Testis (tissue), 2 donors: ENCODE results near the gene MFAP3L.

Source experiments
- CTCF ChIP-seq, 3 experiments: fragments of 450-650 bp in 2 of 3; fragments of 200-600 bp in 1 of 3; sonication (generic) in 1 of 3; IDR thresholded peaks; one replicate each; pipeline ENCODE4 v1.5.1; 2016 to 2019; ENCODE audit warnings: antibody characterized with exemption in 3 of 3, mild to moderate bottlenecking in 2 of 3, moderate library complexity in 1 of 3
- POLR2A ChIP-seq: fragments of 450-650 bp; IDR thresholded peaks from one replicate; pipeline ENCODE4 v1.6.1; 2017; ENCODE audit warnings: antibody characterized with exemption, mild to moderate bottlenecking, moderate library complexity

- TF ChIP-seq POLR2A (no peak), CTCF (IDR thresholded peaks at IDR 0.05) (no peak)
Measured at GRCh38 chr4:169986369-169986768, 39.8 kb downstream of the MFAP3L start.
